Activated CD8-positive, alpha-beta memory T cell treated with anti-CD3 and anti-CD28 coated beads for 4 hours (primary cell): Measurements from ENCODE around the gene PDE9A.

Experiments used
- DNase-seq, 2 donors: peaks; one replicate each; pipeline ENCODE4 v3.0.0-alpha.2; 2020; ENCODE audit warnings: low read depth in 2 of 2

The PDE9A gene

DNA sequence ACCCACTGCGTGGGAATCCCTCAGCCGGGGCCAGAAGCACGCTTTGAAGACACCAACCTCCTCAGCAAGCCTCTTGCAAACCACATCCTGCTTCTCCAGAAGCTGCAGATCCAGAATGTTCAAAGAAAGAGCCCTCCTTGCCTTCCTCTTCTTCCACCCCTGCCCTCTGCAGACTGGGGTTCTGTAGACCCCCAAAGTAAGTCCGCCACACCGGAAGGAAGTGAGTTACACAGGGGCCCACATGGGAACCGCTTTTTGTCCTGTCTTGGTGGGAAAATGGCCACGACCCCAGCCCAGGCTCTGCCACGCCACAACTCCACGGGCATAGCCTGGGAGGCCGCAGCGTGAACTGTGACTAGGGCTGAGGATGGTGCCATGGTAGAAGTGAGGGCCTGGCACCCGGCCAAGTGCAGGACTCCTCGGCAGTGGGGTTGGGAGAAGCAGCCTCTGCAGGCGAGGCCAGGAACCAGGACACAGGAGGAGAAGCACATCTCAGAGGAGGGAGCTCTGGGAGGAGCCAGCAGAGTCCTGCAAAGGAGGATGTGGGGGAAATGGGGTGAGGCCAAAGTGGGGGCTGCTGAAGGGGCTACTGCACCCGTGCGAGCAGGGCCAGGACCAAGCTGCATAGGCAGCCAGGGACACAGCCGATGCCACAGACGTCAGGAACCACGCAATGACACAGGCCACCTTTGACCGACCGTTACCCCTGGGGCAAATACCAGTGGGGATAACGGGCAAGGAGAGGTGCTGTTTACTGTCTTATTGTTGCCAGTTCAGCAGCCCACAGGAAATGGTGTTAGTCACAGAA, 30.9 kb downstream of the PDE9A start:
- DNase-seq, result no peak

DNA sequence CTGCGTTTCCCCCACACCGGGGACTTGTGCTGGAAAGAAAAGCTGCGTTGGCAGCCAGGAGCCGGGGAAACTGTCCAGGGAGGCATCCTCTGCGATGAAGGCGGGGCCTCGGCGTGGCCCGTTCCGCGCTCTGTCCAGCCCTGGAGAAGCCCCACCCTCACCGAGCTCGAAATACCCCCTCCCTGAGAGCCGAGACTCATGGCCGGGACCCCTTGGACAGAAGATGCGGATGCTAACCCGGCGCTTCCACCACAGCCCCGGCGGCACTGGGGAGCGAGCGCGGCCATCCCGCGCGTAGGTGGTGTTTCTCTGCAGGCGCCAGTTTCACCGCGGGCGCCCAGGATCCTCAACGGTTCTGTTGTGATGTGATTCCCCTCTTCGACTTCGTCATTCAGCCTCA, 31.6 kb downstream of the PDE9A start:
- DNase-seq, result no peak

DNA sequence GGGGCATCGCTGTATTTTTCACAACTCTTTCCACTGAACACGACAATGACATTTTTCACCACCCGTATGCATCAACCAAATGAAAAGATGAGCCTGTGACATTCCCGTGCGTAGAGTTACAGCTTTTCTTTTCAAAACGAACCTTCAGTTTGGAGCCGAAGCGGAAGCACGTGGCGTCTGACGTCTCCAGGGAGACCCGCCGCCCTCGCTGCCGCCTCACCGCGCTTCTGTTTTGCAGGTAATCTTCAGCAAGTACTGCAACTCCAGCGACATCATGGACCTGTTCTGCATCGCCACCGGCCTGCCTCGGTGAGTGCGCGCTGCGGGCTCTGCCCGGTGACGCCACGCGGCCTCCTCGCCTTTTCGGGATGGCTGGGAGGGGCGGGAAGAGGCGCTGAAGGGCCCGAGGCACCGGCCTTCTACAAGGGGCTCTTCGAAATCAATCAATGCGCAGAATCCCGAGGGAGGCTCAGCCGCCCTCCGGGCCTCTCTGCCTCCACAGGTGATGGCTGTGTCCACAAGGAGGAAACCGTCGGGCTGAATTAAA, 32.6 kb downstream of the PDE9A start:
- no peak for DNase-seq

DNA sequence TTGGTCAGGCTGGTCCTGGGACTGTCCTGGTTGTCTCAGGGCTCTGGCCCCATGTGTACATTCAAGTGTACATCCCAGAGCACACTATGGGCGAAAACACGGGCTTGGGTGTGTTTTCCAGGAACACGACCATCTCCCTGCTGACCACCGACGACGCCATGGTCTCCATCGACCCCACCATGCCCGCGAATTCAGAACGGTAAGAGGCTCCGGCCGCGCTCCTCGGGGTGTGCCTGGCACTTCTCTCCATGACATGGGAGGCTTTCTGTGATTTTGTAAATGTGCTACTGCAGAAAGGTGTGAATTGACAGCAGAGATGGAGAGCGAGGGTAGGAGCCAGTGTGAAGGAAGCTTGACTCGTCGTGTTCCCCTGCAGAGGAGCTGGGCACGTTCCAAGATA, 34.4 kb downstream of the PDE9A start:
- no peak for DNase-seq

DNA sequence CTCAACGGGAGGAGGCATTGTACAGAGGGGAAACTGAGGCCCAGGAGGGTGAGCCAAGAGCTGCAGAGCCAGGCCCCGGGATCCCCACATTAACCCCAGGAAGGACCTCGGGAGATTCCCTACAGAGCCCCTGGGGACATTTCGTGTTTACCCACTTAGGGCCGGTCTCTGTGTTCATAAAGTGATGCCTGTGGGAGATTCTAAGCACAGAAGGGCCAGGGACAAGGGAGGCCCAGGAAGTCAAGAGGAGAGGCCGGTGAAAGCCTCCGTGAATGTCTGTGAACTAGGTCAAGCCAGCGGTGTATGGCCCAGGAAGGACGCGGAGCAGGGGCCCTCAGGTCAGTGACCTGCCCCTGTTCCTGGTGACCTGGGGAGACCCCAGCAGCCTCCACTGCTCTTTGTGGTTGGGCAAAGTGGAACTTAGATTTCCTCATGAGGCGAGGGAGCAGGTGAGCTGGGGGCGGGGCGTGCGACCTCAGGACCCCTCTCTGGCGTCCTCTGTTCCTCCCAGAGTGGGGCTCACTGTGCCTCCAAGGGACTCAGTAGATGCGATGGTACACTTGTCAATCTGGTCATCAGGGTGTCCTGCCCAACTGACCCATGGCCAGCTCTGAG, 34.9 kb downstream of the PDE9A start:
- no peak for DNase-seq

DNA sequence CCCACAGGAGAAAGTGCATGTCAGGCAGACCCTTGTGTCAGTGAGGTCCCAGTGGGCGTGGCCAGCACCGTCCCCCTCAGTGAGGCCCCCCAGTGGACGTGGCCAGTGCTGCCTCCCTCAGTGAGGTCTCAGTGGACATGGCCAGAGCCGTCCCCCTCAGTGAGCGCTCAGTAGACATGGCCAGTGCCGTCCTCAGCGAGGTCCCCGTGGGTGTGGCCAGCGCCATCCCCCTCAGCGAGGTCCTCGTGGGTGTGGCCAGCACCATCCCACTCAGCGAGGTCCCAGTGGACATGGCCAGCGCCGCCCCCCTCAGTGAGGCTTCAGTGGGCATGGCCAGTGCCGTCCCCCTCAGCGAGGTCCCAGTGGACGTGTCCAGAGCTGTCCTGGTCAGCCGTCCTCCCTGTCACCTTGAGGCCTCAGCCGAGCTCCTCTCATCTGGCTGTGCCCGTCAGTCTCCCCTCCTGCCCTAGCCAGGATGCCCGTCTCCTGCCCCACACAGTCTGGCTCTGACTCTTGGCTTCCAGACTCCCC, 35.5 kb downstream of the PDE9A start:
- no peak for DNase-seq

DNA sequence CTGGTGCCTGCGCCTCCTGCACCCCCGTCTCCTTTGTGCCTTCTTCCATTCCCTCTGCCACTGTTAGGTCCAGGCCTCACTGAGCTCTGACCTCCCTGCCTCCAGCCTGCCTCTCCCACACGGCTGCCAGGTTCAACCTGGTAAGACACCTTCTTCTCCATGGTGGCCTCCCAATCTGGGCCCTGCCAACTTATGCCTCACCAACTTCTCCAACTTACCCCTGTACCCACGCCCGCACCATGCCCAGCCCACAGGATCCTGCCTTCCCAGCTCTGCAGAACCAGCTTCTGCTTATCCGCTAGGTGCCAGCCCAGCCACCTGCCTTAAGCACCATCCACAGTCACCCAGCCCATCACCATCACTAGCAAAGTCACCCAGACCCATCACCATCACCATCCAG, 37.2 kb downstream of the PDE9A start:
- no peak for DNase-seq

DNA sequence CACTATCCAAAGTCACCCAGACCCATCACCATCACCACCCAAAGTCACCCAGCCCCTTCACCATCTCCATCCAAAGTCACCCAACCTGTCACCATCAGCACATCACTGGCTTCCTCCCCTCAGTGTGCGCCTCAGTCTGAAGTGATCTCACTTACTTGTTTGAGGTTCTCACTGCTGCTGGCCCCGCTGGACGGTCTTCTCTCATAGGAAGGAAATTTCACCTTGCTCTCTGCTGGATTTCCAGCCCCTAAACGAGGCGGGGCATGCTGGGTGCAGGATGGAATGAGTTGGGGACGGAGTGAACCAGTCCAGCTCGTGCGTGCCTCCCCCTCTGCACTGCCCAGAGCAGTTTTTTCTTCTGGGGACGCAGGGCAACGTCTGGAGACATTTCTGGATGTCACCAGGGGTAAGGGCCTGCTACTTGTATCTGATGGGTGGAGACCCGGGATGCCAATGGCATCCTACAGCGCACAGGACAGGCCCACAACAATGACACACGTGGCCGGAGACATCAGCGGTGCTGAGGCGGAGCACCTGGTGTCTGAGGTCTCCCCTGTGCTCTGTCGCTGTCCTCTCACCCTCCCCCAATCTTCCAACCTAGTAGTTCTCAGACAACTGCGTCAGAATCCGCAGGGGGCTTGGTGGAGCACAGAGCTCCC, 38.6 kb downstream of the PDE9A start:
- no peak for DNase-seq

DNA sequence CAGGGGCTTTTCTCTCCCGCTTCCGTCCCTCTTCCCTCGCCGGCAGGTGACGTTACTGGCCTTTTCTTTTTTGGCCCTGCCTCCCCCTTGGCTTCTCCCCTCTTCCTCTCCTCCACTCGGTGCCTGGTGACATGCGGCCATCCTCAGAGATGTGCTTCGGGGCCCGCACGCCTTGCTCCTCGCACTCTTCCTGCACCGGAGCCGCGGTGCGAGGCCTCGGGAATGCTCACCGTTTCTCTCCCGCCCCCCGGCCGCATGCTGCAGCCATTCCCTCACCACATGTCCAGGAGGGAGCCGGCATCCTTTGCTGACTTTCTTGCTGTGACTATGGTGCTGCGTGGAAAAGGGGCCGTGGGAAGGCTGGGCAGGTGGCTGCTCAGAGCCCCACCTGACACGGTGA, 39.3 kb downstream of the PDE9A start:
- no peak for DNase-seq

DNA sequence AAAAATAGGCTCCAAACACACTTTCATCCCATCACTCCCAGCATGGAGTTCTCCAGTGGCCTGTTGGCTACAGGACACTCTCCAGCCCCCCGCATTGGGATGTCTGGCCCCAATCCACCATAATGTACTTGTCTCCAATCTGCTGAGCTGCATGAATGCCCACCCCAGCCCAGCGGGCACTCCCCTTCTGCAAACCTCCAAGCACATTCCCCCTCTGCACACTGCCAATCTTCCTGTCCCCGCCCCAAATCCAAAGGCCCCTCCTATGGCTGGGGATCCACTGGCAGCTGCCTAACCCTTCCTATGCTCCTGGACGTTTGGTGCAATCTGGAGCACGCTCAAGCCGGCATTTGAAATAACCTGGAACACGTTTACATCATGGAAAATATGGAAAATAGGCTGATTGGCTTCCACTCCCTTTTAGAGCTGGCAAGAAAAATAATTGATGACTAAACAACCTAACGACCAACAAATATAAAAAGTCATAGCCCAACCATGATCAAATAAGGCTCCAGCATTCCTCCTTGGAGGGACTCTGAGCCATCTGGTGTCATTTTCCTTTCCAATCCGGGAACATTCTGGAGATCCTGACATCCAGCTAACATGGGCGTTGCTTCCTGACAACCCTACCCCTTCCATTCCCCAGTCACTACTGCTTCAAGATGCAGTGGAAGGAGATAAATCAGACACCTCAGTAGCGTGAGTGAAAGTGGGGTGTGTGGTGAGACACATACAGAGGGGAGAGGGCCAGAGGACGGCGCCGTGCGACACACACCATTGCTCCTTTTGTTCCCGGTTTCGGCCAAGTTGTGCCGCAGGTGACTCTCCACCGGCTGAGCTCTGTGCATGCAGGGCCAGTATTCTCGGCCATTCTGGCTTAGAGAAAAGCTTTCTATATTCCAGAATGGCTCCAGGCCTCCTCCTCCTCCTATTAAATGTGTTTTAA, 41.6 kb downstream of the PDE9A start:
- no peak for DNase-seq

DNA sequence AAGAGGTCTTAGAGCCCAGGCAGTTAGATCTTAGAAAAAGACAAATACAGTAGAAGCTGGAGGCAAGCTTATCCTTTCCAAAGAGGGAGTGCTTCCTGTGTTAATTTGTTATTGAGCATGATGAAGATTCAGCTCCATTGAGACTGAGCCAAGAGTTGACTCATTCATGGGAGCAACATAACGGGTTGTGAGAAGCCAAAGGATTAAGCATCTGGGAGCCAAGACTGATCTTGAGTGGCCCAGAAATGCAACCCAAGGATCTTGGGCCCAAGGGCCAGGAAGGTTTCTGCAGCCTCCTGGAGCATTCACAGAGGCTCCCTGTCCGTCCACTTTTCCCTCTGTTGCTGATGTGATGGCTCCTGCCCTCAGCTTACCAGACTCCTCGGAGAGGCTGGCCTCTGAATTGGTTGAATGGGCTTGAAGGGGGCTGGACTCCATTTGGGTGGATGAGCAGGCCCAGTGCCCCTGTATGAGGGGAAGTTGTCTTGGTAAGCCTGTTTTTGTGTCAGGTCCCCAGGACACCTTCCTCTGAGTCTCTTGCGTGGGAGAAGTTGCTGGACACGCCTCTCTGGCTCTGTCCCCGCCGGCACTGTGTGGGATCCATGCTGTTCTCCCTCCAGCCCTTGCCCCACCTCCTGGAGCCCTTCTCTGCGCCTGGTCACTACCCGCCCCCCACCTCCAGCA, 42.4 kb downstream of the PDE9A start:
- no peak for DNase-seq

DNA sequence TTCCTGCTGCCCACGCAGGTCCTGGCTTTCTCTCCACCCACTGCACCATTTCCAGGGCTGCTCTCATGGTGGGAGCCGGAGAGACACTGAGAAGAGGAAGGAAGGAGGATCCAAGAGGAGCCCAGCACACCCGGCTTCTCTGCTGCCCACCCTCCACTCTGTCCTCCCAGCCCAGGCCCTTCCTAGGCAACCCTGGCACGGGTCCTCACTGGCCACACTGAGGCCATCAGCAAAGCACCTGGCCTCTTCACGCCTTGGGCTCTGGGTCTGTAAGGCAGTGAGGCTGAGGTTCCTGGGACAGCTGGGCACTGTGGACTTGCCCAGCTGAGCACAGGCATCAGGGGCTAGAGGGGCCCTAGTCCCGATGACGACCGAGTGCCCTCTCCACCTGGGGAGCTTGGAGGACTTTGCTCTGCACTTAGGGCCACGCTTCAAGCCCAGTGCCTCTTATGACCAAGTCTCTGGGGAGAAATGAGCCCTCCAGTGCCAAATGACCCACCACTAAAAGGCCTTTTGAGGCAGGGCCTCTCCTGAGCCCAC, 43.1 kb downstream of the PDE9A start:
- DNase-seq, result no peak

DNA sequence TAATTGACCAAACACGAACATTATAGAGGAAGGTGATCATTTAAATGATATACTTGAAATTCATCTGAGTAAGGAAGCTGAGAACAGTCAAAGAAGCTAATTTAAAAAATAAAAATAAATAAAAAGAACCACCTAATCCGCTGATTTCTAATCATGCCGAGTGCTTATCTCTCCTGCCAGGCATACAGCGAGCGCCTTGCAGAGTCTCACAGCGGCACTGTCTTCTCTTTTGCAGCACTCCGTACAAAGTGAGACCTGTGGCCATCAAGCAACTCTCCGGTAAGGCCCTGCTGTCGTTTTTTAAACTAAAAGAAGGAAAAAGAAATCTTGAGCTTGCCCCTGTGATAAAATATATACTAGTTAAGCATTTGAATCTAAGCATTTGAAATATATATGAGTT, 45.3 kb downstream of the PDE9A start:
- no peak for DNase-seq

DNA sequence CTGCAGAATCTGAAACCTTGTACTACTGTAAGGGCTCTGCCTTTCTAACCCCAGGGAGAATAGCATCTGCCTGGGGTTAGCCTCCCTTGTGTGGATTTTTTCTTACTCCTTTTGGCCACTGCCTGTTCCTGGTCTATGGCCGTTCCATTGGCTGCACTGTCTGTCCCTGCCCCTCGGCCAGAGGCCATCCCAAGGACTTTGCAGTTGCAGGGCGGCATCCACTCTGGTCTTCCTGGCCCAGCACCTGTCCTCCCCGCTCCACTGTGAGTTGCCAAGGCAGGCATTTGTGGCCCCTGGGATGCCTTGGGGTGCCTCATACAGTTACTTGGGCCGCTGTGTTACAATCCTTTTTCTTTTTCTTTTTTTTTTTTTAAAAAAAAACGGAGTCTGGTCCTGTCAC, 45.8 kb downstream of the PDE9A start:
- DNase-seq, result no peak

DNA sequence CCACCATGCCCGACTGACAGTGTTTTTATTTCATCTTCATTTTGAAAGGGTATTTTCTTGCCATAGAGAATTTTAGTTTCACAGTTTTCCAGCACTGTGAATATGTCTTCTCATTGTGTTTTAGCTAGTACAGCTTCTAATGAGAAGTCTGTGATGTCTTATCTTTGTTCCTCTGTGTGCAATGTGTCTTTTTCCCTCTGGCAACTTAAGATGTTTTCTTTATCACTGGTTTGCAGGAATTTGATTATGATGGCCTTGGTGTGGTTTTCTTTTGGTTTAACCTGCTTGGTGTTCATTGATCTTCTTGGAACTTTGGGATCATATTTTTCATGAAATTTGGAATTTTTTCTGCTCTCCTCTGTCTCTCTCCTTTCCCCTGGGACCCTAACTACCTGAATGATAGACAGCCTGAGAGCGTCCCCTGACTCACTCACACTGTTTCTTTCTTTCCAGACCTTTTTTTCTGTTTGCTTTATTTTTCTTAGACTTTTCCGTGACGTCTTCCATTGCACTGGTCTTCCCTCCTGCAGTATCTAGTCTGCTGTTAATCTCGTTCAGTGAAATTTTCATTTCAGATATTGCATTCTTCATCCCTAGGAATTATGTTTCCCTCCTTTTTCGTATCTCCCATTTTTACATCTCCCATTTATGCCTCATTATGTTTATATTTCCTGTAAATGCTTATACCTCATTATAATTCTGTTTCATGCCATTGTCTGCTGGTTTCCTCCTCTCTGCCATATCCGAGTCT, 48.5 kb downstream of the PDE9A start:
- no peak for DNase-seq

DNA sequence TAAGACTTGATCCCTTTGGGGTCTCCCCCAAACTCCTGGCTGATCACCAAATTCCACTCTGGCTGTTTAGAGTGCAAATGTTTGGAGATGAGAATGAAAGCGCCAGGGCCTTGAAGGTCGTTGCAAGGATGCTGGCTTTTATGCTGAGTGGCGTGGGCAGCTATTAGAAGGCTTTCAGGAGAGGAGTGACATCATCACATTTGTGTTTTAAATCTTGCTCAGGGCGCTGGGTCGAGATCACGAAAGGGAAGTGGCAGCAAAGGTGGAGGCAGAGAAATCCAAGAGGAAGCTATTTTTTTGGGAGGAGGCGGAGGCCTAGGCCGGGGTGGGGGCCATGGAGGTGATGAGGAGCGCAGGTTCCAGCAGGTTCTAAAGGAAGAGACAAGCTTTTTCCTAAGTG, 49.3 kb downstream of the PDE9A start:
- DNase-seq, result no peak

DNA sequence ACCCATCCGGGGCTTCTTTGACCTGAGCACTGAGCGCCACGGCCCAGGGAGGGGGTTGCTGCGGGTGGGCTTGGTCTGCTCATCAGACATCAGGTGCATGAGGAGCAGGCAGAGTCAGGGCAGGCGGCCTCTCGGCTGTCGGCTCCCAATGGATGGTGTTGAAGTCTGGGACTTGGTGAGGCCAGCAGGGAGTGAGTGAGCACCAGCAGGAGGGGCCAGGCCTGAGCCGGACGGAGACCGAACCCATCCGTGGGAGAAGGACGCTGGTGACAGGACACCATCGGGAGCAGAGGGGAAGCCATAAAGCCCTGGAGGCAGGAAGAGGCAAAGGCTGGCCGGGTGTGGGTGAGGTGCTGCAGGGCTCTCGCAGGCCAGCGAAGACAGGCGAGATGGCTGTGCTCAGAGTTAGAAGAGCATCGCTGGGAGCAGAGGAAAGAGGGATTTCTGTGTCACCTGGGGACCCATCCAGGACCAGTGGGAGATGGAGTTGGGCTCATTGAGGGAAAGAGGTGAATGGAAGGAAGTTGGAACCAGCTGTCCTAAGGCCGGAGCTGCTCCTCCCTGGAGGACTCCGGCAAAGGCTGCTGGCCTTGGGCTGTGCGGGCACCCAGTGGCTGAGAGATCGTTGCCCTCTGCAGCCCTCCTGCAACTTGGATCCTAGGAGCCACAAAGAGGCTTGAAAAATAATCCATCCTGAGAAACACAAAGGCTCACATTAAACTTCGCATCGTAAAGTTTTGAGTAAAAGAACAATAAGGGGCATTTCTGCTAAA, 49.9 kb downstream of the PDE9A start:
- no peak for DNase-seq

DNA sequence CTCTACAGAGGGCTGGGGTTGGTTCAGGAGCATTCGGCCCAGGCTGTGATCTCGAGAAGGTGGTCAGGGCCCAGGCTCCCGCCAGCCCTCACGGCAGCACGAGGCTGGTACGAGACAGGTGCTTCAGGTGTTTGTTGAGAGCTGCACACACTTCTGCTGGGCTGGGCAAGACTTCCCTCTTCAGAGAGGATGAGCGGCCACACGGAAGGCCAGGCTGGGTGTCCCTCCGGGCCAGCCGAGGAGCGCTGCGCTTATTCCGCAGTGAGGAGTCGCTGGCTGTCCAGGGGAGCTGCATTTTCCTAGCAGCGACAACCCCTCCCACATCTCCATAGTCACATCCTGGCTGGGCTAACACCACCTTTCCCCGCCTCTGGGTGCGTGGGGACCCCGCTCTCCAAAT, 50.5 kb downstream of the PDE9A start:
- DNase-seq, result no peak

DNA sequence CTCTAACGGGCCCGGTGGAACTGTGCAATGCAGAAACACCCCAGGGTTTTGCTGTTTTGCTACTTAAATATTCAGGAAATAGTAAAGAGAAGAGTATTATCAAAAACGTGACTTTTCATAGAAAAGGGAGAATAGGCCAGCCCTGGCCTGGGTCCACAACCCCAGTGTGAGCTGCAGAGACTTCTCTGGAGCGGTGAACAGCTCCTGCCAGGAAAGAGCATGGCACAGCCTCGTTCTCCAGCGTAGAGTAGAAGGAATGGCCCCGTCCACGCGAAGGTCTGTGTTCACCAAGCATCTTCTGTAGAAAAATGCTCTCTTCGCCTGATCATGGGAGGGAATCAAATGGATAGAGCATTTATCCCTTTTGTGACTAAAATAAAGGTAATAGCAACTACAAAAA, 51.4 kb downstream of the PDE9A start:
- no peak for DNase-seq
